GM10847 (cell line): ENCODE data around the gene HIVEP2.

Experiments
- POLR2A ChIP-seq: IDR thresholded peaks from 2 replicates; pipeline ENCODE4 v1.6.1; 2011; ENCODE audit not compliant: insufficient read length; ENCODE audit errors: extremely low read depth

Gene HIVEP2

DNA sequence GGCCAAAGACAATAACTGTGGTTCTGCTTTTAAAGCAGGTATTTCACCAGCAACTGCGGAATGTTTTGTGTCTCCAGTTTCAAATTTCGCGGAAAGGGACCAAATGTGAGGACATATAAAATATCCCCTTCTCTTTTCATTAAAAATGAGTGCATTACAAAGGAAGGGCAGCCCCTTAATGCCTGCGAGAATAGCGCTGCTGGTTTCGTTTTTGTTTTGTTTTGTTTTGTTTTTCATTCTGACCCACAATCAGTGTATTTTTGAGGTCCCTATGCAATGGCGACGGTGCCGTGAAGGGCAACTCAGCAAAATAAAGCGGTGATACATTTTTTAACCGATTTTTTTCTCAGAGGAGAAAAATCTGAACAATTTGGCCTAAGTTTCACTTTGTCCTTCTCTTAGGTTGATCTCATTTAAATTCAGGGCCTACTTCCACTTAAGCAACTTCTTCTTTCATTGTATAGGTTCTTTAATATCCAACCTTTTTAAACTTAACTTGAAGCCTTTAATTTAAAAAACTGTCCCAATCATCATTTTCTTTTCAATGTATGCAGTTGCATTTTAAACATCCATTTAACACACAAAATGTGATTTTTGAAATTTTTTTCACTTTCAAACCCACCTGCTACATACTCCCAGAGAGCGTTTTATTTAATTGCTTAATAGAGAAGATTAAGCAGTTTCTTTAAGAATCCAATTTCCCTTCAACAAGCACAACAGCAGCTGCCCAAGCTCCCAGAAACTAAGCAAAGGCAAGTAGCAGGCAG is 2.9 kb upstream of the HIVEP2 start:
- no peak for TF ChIP-seq POLR2A

GRCh38 chr6:142946924-142947713 is 2.1 kb upstream of the HIVEP2 start:
- peak; percentile 52 for TF ChIP-seq POLR2A

DNA sequence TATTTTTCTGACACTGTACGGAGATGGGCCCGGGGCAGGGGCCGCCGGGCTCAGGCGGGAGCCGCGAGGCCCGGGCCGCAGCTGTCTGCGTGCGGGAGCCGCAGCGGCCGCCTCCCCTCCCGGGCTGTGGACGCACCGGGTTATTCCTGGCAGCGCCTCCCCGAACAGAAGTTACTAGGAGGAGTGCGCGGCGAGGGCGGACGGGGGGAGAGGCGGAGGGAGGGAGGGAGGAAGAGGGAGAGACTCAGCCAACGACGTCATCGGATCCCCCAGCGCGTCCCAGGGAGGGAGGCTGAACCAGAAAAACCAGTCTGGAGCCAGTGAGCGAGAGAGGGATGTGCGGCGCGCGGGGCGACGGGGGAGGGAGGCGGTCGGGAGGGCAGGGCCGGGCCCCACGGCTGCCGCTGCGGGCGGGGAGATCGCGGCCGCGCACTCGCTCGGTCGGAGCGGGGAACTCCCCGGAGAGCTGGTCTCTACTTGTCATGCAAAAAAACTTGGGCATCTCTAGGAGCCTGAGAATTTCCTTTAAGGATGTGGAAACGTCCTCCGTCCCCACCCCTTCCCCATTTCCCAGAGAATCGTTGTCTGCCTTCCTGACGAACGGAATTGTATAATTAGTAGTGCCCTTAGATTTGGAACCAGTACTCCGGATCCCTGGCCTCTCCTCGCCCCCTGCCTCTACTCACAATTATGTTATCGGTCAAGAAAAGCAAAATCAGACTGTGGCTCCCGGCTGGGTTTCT is 1.4 kb upstream of the HIVEP2 start:
- TF ChIP-seq POLR2A, result peak; percentile 38

DNA sequence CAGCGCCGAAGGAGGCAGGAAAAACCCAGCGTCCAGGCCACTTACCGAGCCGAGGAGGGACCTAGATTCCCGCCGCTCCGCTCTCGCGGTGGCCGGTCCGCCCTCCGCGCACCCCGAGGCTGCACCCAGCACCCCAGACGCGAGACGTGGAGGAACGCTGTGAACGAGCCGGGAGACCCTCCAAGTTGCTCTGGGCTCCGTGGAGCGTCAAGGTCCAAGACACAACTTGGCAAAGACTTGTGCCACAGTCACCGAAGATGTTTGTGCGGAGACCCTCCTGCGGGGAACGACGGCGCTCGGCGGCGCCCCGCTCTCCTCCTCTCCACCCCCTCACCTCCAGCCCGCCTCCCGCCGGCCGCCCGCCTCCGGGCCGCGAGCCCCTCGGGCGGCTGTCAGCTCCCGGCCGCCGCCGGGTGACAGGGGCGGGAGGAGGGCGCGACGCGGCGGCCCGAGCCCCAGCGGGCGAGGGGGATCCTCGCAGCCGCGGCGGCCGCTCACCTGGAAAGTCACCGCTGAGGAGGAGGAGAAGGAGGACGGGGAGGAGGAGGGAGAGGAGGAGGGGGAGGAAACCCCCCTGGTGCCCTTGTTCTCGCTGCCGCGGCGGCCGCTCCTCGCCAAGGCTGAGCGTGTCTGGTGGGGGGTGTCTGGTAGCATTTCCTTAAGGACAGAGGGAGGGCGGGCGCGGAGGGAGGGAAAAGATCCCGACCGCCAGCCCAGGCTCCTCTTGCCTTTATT is 637 bp upstream of the HIVEP2 start:
- TF ChIP-seq POLR2A, result no peak

DNA sequence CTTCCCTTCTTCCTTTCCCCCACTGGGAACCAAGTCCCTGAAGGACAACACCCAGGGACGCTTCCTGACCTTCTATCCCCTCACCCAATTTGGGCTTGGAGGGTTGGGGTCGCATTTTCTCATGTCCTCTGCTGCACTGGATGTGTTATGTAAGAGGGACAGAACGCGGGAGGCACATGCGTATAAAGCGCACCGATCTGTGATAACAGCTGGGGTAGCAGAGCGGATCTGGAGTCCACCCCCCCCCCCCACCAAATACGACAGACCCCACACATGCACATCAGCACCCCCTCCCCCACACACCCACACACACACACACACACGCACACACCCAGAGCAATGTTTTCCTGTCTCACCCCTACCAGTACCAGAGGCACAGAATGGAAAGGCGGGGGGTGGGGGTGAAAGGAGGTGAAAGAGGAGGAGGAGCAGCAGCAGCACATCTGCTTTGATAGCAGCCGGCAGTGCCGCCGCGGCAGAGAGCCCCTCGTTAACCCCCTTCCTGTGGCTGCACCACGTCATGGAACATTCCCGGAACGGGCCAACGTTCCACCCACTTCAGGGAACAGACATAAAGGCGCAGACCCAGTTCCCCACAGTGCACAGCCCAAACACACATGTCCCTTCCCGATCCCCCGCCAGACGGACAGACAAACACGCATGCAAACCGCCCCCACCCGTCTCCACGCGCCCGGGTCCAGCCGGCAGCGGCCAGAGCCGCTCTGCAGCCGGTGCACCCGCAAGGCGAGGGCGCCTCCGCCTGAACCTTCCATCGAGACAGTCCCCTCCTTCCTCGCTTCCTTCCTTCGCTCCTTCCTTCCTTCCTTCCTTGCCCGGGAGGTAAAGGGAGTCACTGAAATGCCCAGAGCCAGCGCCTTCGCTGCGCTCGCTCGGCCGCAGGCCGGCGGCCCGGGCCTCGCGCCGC is 590 bp downstream of the HIVEP2 start:
- TF ChIP-seq POLR2A, result peak; percentile 59

DNA sequence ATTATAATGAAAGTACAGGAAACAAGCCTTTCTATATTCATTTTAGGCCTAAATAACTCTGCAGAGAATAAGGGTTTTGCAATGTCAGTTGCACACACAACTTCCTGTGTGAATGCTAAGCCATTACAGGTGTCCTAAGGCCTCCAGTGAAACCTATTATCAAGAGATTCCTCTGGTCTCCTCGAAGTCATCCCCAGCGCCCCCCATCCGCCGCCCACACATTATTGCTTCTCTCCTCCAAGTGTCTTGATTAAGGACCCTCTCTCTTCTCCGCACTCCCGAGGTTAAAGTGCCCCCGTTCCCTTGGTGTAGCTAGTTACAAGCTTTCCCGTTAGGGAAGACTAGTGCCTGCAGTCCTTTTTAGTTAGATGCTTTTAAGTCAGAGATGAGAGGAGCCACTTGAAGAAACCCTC is 1.3 kb downstream of the HIVEP2 start:
- TF ChIP-seq POLR2A, result no peak

DNA sequence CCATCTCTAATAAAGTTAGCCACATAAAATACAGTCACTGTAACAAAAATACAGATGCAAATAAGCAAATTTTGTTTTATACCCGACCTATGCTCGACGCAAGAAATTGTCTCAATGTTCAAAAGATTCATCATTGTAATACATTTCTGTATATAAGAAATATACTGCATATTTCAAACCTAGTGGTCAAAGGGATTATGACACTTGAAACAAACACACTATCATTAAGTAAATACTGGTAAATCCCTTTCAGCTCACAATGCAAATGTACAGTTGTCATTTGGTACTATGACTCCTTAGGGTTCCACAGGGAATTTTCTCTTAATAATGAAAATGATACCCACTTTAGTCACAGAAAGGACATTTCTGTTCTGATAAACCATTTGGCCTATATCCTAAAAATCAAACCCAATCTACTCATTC is 2.2 kb downstream of the HIVEP2 start:
- TF ChIP-seq POLR2A, result no peak

DNA sequence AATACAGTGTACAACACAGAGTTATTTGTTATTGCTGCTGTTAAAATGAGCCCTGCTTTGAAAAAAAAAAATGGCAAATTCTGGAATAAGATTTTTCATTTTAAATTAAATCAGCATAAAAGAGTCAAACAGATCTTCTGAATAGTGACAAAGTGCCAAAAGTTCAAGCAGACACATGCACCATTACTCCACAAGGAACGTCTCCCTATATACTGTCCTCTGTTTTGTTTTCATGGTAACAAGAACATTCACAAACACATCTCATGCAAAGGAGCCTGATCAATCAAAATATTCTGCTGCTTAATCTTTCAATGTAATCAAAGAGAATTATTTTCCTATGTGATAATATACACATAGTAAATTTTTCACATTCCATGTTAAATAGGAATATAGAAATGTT is 2.7 kb downstream of the HIVEP2 start:
- TF ChIP-seq POLR2A, result no peak

GRCh38 chr6:142941018-142941417 is 4.0 kb downstream of the HIVEP2 start:
- TF ChIP-seq POLR2A, result no peak

DNA sequence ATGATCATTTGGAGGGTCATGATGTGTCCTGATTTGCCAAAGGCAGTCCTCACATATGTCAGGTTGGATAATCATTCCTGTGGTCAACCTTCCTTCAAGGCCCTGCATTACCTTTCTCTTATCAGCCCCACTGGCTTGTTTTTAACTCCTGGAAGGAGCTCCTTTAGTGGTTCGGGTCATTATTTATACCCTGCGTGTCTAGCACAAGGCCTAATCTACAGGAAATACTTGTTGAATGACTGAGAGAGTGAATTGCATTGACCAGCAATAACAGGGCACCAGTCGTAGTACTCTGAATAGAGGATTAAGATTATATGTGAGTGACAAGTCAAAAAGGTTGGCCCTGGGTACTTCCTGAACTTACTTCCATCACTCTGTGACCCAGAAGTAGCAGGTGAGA is 4.5 kb downstream of the HIVEP2 start:
- TF ChIP-seq POLR2A, result no peak

GRCh38 chr6:142938510-142938909 is 6.5 kb downstream of the HIVEP2 start:
- TF ChIP-seq POLR2A, result no peak

GRCh38 chr6:142937986-142938385 is 7.0 kb downstream of the HIVEP2 start:
- TF ChIP-seq POLR2A, result no peak

DNA sequence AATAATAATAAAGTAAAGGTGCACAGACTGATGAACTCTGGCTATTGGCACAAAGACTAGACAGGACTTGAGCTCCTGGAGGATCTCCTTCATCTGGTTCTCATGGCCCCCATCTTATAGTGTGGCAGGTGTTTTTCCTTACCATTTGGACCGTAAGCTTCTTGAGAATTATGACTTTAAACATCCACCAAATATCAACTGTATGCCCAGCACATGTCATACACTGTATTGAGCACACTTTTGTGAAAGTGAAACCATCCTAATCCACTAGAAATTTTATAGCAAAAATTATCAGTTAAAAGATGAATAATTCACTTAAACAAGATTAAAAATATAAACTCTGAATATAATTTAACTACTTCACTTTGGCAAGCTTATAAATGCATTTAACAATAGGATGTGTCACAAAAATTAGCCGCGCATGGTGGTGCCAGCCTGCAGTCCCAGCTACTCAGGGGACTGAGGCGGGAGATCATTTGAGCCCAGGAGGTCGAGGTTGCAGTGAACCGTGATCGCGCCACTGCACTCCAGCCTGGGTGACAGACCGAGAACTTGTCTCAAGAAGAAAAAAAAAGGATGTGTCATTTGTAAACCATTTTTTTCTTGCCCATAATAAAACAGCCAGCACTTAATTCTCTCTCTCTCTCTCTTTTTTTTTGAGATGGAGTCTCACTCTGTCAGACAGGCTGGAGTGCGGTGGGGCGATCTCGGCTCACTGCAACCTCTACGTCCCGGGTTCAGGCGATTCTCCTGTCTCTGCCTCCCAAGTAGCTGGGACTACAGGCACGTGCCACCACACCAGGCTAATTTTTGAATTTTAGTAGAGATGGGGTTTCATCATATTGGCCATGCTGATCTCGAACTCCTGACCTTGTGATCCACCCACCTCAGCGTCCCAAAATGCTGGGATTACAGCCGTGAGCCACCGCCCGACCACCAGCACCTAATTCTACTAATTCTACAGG is 9.1 kb downstream of the HIVEP2 start:
- TF ChIP-seq POLR2A, result no peak
